HEK293 (cell line): ENCODE data around the gene LRRTM4.

ENCODE experiments used
- CTCF ChIP-seq: fragments of 450-650 bp; formaldehyde crosslinking; IDR thresholded peaks from 2 replicates; pipeline ENCODE4 v1.5.1; 2016; ENCODE audit warnings: missing biosample characterization, missing genetic modification characterization
- REST ChIP-seq: fragments of 450-650 bp; formaldehyde crosslinking; IDR thresholded peaks from 2 replicates; pipeline ENCODE4 v1.5.1; 2016; ENCODE audit warnings: missing biosample characterization, missing genetic modification characterization
- ZBTB8A ChIP-seq: fragments of 450-650 bp; formaldehyde crosslinking; IDR thresholded peaks from 2 replicates; pipeline ENCODE4 v1.5.1; 2016; ENCODE audit warnings: missing biosample characterization, missing genetic modification characterization
- ZFP69B ChIP-seq: fragments of 450-650 bp; formaldehyde crosslinking; IDR thresholded peaks from 2 replicates; pipeline ENCODE4 v1.5.1; 2016; ENCODE audit warnings: missing biosample characterization, missing genetic modification characterization

- TF ChIP-seq CTCF (tag by site-specific recombination) (no peak), ZFP69B (tag by site-specific recombination) (no peak), REST (tag by site-specific recombination) (no peak), ZBTB8A (no peak)
These were observed 692.6 kb downstream of the LRRTM4 start for GRCh38 chr2:76829374-76830234.
